SK-N-SH (cell line): ENCODE measurements around the gene KRT14.

Experiments
- EP300 ChIP-seq, 2 experiments: IDR thresholded peaks; 2 replicates each; pipeline versions ENCODE4 v1.4.0 to v1.6.1; 2012; ENCODE audit warnings: borderline replicate concordance in 1 of 2, low read depth in 1 of 2, low read length in 1 of 2
- GABPA ChIP-seq: IDR thresholded peaks from 2 replicates; pipeline ENCODE4 v1.4.0; 2012; ENCODE audit warnings: low read depth, mild to moderate bottlenecking
- JUND ChIP-seq: IDR thresholded peaks from 2 replicates; pipeline ENCODE4 v1.4.0; 2012
- POLR2AphosphoS5 ChIP-seq: IDR thresholded peaks from 2 replicates; pipeline ENCODE4 v1.6.1; 2012; ENCODE audit warnings: low read depth, low read length
- RAD21 ChIP-seq: IDR thresholded peaks from 2 replicates; pipeline ENCODE4 v1.6.1; 2012; ENCODE audit warnings: mild to moderate bottlenecking, low read length
- RCOR1 ChIP-seq: fragments of 150-350 bp; IDR thresholded peaks from 2 replicates; pipeline ENCODE4 v1.6.1; 2017; ENCODE audit warnings: antibody characterized with exemption, low read length
- SMC3 ChIP-seq: IDR thresholded peaks from 2 replicates; pipeline ENCODE4 v1.6.1; 2012; ENCODE audit warnings: low read depth, low read length, improper control_type of control experiment
- USF2 ChIP-seq: fragments of 150-350 bp; IDR thresholded peaks from 2 replicates; pipeline ENCODE4 v1.6.1; 2017; ENCODE audit warnings: antibody characterized with exemption, low read length, low read depth, borderline replicate concordance
- YY1 ChIP-seq: IDR thresholded peaks from 2 replicates; pipeline ENCODE4 v1.4.0; 2012; ENCODE audit warnings: low read depth, mild to moderate bottlenecking
- TF ChIP-seq, protein P1 (sequence below): fragments of 200-600 bp; sonication (generic); IDR thresholded peaks from 2 replicates; pipeline ENCODE4 v1.6.1; 2017; ENCODE audit warnings: antibody characterized with exemption, mild to moderate bottlenecking, moderate library complexity
- TF ChIP-seq, protein P2 (sequence below): IDR thresholded peaks from 2 replicates; pipeline ENCODE4; 2012

- no peak for TF ChIP-seq POLR2AphosphoS5
- TF ChIP-seq, protein P1, sequence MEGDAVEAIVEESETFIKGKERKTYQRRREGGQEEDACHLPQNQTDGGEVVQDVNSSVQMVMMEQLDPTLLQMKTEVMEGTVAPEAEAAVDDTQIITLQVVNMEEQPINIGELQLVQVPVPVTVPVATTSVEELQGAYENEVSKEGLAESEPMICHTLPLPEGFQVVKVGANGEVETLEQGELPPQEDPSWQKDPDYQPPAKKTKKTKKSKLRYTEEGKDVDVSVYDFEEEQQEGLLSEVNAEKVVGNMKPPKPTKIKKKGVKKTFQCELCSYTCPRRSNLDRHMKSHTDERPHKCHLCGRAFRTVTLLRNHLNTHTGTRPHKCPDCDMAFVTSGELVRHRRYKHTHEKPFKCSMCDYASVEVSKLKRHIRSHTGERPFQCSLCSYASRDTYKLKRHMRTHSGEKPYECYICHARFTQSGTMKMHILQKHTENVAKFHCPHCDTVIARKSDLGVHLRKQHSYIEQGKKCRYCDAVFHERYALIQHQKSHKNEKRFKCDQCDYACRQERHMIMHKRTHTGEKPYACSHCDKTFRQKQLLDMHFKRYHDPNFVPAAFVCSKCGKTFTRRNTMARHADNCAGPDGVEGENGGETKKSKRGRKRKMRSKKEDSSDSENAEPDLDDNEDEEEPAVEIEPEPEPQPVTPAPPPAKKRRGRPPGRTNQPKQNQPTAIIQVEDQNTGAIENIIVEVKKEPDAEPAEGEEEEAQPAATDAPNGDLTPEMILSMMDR, result no peak
- no peak for TF ChIP-seq JUND
- TF ChIP-seq EP300 (IDR thresholded peaks at IDR 0.05; ENCODE audit: borderline replicate concordance in 1 of 2, low read depth in 1 of 2, low read length in 1 of 2), result no peak
- no peak for TF ChIP-seq RAD21
- no peak for TF ChIP-seq USF2
- TF ChIP-seq RCOR1, result no peak
- TF ChIP-seq, protein P2, sequence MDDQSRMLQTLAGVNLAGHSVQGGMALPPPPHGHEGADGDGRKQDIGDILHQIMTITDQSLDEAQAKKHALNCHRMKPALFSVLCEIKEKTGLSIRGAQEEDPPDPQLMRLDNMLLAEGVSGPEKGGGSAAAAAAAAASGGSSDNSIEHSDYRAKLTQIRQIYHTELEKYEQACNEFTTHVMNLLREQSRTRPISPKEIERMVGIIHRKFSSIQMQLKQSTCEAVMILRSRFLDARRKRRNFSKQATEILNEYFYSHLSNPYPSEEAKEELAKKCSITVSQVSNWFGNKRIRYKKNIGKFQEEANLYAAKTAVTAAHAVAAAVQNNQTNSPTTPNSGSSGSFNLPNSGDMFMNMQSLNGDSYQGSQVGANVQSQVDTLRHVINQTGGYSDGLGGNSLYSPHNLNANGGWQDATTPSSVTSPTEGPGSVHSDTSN, result no peak
- TF ChIP-seq SMC3, result no peak
- no peak for TF ChIP-seq YY1
- TF ChIP-seq GABPA, result no peak
These were observed 30.4 kb downstream of the KRT14 start for GRCh38 chr17:41556306-41556705.
